Measurements from ENCODE around the gene EPPIN.
"Not testable (repeated sequence)": the region's sequence is repeated elsewhere in the genome, so short reads cannot be mapped to it uniquely, and the experiment has no call there.

Gene EPPIN

GRCh38 chr20:45547206-45547770 lies at the start of gene EPPIN:
TSS of gene EPPIN (minus strand) at chr20:45547401. CDS start at chr20:45547357, 44 bp downstream.
- DNase-seq (ENCODE audit: low read depth, low spot score), result no peak

DNA sequence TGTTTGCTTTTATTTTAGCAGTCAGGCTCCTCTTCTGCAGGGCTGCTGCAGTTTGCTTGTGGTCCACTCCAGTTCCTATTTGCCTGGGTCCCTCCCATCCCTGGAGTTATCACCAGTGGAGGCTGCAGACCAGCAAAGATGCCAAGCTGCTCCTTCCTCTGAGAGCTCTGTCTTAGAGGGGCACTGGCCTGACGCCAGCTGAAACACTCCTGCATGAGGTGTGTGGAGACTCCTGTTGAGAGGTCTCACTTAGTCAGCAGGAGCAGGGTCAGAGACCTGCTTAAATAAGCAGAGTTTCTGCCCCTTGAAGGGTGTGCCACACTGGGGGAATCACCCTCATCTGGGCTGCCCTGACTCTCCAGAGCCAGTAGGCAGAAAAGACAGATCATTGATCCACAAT lies 48.0 kb upstream of the EPPIN start:
- no peak for DNase-seq (ENCODE audit: low read depth, low spot score)

DNA sequence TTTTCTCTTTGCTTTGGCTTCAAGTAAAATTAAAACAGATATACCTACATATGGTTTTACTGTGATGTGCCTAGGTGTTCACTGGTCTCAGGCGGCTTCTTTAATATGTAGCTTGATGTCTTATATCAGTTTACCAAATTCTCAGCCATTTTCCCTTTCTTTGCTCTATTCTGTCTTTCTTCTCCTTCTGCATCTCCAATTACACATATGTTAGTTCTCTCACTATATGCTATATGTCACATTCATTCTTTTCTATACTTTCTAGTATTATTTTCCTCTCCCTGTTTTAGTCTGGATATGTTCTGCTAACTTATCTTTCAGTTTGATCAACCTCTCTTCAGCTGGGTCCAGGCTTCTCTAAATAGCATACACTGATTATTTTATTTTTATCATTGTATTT lies 46.3 kb upstream of the EPPIN start:
- DNase-seq (ENCODE audit: low read depth, low spot score), result no peak

DNA sequence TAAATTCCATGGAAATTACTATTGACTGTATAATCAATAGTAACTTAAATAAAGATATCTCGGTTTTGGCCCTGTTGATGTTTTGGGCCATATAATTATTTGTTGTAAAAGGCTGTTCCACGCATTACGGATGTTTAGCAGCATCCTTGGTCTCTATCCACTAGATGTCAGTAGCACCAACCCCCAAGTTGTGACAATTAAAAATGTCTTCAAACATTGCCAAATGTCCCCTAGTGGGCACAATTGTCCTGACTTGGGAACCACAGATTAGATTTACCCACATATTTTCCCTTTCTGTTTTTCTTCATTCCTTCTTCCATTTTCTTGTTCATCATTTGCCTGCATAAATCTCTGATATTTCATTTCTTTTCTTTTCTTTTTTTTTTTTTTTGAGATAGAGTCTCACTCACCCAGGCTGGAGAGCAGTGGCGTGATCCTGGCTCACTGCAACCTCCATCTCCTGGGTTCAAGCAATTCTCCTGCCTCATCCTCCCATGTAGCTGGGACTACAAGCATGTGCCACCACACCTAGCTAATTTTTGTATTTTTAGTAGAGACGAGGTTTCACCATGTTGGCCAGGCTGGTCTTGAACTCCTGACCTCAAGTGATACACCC lies 45.5 kb upstream of the EPPIN start:
- peak; percentile 52 for DNase-seq (ENCODE audit: low read depth, low spot score)

GRCh38 chr20:45589725-45590124 lies 42.5 kb upstream of the EPPIN start:
- DNase-seq (ENCODE audit: low read depth, low spot score), result no peak

DNA sequence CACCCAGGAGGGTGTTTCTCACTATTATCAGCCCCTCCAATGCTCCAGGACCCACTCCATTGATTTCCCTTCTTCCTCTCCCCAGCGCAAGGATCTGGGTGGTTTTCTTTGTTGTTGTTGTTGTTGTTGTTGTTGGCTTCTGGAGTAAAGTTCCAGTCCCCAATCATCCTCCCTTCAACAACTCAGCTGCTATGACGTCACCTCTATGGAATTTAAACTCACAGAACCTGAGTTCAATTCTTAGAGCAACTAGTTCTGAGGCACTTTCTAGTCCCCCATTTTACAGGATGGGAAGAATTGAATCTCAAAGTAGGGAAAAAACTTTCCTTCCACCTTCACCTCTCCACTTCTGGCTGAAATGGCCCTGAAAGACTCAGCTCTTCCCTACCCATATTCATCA lies 41.6 kb upstream of the EPPIN start:
- DNase-seq (ENCODE audit: low read depth, low spot score), result no peak

GRCh38 chr20:45585986-45586385 lies 38.8 kb upstream of the EPPIN start:
- DNase-seq (ENCODE audit: low read depth, low spot score), result not testable (repeated sequence)

GRCh38 chr20:45584294-45584693 lies 37.1 kb upstream of the EPPIN start:
- DNase-seq (ENCODE audit: low read depth, low spot score), result not testable (repeated sequence)

DNA sequence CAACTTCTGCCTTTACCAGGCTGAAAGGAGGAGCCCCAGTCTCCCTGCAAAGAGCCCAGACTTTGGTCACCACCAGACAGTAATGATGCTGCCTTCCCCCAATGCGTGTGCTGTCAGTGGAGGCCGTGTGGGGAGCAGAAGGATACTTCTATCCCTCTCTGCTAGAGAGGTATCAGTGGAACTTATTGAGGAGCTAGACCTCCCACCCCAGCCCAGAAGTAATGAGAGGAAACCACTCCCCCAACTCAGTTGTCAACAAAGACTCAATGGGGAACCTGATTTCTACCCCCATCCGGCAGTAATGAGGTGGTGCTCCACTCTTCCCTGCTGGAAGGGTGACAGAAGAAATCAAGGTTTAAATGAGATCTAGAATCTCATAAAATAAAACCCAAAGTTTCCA lies 36.3 kb upstream of the EPPIN start:
- no peak for DNase-seq (ENCODE audit: low read depth, low spot score)

- no peak for DNase-seq (ENCODE audit: low read depth, low spot score)
Observed at GRCh38 chr20:45581702-45582101, 34.5 kb upstream of the EPPIN start.

DNA sequence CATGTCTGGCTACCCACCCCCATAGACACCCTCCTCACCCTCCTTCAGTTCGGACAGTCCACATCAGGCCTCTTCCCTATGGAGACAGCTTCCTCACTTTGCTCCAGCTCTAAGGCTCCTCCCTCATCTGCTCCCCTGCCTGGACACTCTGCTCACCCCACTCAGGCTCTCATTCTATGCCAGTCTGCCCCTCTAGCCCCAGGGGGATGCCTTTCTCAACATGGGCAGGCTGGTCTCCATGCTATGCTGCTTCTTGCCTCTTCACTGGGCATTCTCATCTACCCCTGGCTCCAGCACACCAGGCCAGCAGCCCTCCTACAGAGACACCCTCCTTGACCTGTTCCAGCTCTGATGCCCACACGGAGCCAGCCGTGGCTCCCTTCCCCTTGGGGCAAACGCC lies 32.0 kb upstream of the EPPIN start, which contains the start of gene WFDC8:
WFDC8 (minus strand) TSS at position 101 of the 400 bp plus-strand sequence; CDS start at position 64, 37 bp downstream.
- no peak for DNase-seq (ENCODE audit: low read depth, low spot score)

DNA sequence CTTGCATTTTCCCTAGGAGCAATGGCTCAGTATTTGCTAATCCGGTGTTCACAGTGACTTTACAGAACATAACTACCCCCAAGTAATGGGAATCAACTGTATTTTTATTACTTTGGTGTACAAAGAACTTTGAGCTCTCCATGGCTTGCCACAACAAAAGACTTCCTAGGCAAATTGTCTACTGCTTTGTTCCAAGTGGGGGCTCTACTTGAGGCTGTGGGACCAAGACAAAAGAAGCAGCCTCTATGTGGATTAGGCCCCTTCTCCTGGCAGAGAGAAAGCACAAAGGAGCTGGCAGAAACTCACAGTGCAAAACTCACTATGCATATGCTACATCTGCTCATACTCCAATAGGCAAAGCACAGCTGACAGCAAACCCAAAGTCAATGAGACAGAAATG lies 31.0 kb upstream of the EPPIN start:
- DNase-seq (ENCODE audit: low read depth, low spot score), result no peak

- no peak for DNase-seq (ENCODE audit: low read depth, low spot score)
Observed at GRCh38 chr20:45576995-45577394, 29.8 kb upstream of the EPPIN start.

GRCh38 chr20:45575931-45576330 lies 28.7 kb upstream of the EPPIN start:
- no peak for DNase-seq (ENCODE audit: low read depth, low spot score)

- not testable (repeated sequence) for DNase-seq (ENCODE audit: low read depth, low spot score)
Observed at GRCh38 chr20:45569650-45570049, 22.4 kb upstream of the EPPIN start.

DNA sequence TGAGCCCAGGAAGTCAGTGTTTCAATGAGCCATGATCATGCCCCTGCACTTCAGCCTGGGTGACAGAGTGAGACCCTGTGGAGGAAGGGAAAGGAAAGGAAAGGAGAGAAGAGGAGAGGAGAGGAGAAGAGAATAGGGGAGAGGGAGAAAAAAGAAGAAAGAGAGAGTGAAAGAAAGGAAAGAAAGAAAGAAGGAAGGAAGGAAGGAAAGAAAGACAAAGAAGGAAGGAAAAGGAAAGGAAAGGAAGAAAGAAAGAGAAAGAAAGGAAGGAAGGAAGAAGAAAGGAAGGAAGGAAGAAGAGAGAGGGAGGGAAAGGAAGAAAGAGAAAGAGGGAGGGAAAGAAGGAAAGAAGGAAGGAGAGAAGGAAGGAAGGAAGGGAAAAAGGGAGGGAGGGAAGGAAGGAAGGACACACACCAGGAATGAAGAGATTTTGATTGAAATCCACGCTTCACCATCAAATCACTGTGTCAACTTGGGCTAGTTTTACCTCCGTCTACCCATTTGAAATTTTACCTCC lies 17.6 kb upstream of the EPPIN start:
- DNase-seq (ENCODE audit: low read depth, low spot score), result no peak

DNA sequence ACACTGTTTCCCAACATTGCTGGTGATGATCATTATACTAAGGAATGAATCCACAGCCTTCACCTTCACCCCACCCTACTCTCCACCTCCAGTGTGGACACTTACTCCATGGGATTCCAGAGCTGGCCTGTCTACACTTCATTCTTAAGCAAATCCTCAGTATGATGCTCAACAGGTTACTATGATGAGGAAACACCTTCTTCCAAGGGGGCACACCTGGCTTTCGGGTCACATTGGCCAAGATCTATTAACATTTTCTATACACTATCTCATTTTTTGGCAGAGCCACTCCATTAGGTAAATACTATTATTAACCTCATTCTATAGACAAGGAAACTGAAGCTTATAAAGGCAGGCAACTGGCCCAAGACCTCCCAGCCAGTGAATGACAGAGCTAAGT lies 8.0 kb upstream of the EPPIN start:
- no peak for DNase-seq (ENCODE audit: low read depth, low spot score)

DNA sequence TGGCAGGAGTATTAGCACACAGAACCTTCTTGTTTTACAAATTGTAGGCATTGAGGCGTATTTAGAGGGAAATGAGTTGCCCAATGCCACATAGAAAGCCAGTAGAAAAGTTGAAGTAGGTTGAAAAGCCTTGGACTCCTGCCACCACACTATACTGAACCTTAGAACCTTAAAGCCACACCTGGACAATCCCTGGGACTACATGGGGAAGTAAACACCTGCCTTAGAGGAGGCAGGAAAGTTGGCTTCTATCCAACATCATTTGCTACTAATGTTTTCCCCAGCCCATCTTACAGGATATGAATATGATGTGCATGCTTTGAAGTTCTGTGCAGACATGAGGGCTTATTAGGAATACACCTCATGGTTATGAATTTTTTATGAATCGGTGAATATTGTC lies 5.3 kb upstream of the EPPIN start:
- no peak for DNase-seq (ENCODE audit: low read depth, low spot score)

- DNase-seq (ENCODE audit: low read depth, low spot score), result no peak
Observed at GRCh38 chr20:45550765-45551164, 3.6 kb upstream of the EPPIN start.

- no peak for DNase-seq (ENCODE audit: low read depth, low spot score)
Observed at GRCh38 chr20:45548410-45548809, 1.2 kb upstream of the EPPIN start.

DNA sequence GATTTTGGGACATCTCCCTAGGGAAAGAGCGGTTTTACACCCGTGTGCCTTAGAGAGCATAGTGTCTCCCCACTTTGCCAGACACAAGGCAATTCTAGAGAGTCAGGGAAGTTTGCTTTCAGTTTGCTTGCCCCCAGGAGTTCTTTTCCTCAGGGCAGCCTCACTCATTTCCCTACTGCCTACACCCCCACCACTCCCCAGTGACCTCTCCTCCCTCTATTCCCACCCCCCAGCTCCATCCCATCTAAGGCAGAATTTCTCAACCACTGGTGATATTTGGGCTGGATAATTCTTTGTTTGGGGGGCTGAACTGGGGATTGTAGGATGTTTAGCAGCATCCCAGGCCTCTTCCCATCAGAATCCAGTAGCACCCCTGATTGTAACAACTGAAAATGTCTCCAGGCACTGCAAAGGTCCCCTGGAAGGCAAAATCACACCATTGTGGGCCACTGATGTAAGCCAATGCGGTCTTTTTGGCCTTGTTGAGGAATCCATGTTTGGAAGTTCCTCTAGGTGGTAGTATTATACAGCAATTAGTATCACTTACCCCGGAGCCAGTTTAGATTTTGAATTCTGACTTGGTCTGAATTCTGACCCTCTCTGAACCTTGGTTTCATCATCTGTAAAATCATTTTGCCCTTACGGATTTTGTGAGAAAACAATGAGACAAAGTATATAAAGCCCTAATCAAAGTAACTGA lies 1.3 kb downstream of the EPPIN start:
- DNase-seq (ENCODE audit: low read depth, low spot score), result peak; percentile 42

GRCh38 chr20:45545351-45545750 lies 1.9 kb downstream of the EPPIN start:
- no peak for DNase-seq (ENCODE audit: low read depth, low spot score)

DNA sequence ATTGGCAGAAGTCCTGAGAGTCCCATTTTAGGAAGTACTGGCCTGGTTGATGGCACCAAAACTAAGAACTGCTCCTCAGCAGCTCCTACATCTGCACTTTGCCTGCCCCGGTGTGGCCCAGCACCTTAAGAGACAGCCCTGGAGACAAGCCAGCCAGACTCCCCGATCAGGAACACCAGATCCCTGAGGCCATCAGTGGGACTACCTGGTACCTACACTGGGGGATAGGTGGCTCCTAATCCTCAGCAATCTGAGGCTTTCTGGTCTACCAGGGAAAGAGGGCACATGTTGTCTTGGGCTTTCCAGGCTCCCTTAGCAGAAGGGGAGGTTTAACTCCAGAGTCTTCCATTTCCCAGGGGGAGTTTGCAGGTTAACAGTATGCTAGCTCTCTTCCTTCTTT lies 7.8 kb downstream of the EPPIN start, which contains the start of gene WFDC6:
WFDC6 (minus strand) TSS at position 101 of the 400 bp plus-strand sequence; CDS start at position 26, 75 bp downstream.
- DNase-seq (ENCODE audit: low read depth, low spot score), result no peak
